K562 (cell line): Measurements from ENCODE around the gene KCNJ10. TPM values are rescaled to one million over a fixed set of nuclear protein-coding genes. Genes with fewer than 3 reads are reported as not detected.
A peak's percentile ranks its signal among the peaks of the same experiment; 100 is the strongest.

Experiments
- AFF1 ChIP-seq, 2 experiments: fragments of 450-650 bp; IDR thresholded peaks; 2 replicates each; pipeline ENCODE4 v1.6.1; 2018; ENCODE audit warnings: mild to moderate bottlenecking in 2 of 2, low read depth in 1 of 2; ENCODE audit not compliant: partially characterized antibody in 2 of 2
- BACH1 ChIP-seq: fragments of 200-800 bp; sonication (Bioruptor generic); IDR thresholded peaks from 2 replicates; pipeline ENCODE4 v1.6.1; 2016; ENCODE audit warnings: missing genetic modification characterization, missing compliant biosample characterization
- CBFB ChIP-seq: sonication (generic); formaldehyde crosslinking; IDR thresholded peaks from 2 replicates; pipeline ENCODE4 v1.4.0; 2020; ENCODE audit warnings: mild to moderate bottlenecking, missing genetic modification reagents
- CBX3 ChIP-seq, 2 experiments: IDR thresholded peaks; 1 replicate in 1 of 2; 2 replicates in 1 of 2; pipeline ENCODE4 v1.6.1; 2012; ENCODE audit warnings: inconsistent platforms in 2 of 2, low read length in 2 of 2, borderline replicate concordance in 1 of 2, control low read depth in 1 of 2
- CREBBP ChIP-seq: IDR thresholded peaks from one replicate; pipeline ENCODE4 v1.6.1; 2012; ENCODE audit warnings: low read depth, mild to moderate bottlenecking, control low read depth, inconsistent platforms, low read length
- DACH1 ChIP-seq: fragments of 450-650 bp; IDR thresholded peaks from 2 replicates; pipeline ENCODE4 v1.6.1; 2018; ENCODE audit not compliant: partially characterized antibody
- ESRRA ChIP-seq: fragments of 450-650 bp; IDR thresholded peaks from 2 replicates; pipeline ENCODE4 v1.6.1; 2014; ENCODE audit warnings: low read depth, mild to moderate bottlenecking, moderate library complexity, borderline replicate concordance
- GABPA ChIP-seq: fragments of 200-800 bp; sonication (Bioruptor generic); conservative IDR thresholded peaks from 2 replicates; pipeline ENCODE4 v1.6.1; 2016; ENCODE audit warnings: low read depth, missing genetic modification characterization, missing compliant biosample characterization
- ID3 ChIP-seq, 2 experiments: fragments of 250-450 bp in 1 of 2; fragments of 450-650 bp in 1 of 2; sonication (Bioruptor Pico) in 1 of 2; IDR thresholded peaks; 2 replicates each; pipeline versions ENCODE4 v1.6.1 to v1.8.0; 2016 to 2021; ENCODE audit warnings: mild to moderate bottlenecking in 2 of 2, moderate library complexity in 2 of 2, missing compliant biosample characterization in 1 of 2, missing genetic modification characterization in 1 of 2
- IRF1 ChIP-seq: sonication (generic); formaldehyde crosslinking; IDR thresholded peaks from 2 replicates; pipeline ENCODE4 v1.8.0; 2022; ENCODE audit warnings: missing genetic modification reagents, mild to moderate bottlenecking, borderline replicate concordance
- JUN ChIP-seq, 2 experiments: sonication (generic) in 1 of 2; formaldehyde crosslinking in 1 of 2; IDR thresholded peaks; 2 replicates each; pipeline versions ENCODE4 v1.6.1 to v1.8.0; 2012 to 2022; ENCODE audit warnings: borderline replicate concordance in 2 of 2, mild to moderate bottlenecking in 2 of 2, improper control_type of control experiment in 1 of 2, low read depth in 1 of 2, low read length in 1 of 2, missing genetic modification reagents in 1 of 2
- MAZ ChIP-seq, 2 experiments: fragments of 450-650 bp in 1 of 2; sonication (generic) in 1 of 2; formaldehyde crosslinking; IDR thresholded peaks in 1 of 2; conservative IDR thresholded peaks in 1 of 2; 2 replicates each; pipeline versions ENCODE4 v1.4.0 to v1.5.0; 2020; ENCODE audit warnings: mild to moderate bottlenecking in 1 of 2, missing genetic modification reagents in 1 of 2
- NCOR1 ChIP-seq: fragments of 450-650 bp; IDR thresholded peaks from 2 replicates; pipeline ENCODE4 v1.6.1; 2016; ENCODE audit warnings: mild to moderate bottlenecking, moderate library complexity
- NFIC ChIP-seq: fragments of 450-650 bp; IDR thresholded peaks from 2 replicates; pipeline ENCODE4 v1.6.1; 2017; ENCODE audit warnings: mild to moderate bottlenecking, inconsistent platforms
- SETDB1 ChIP-seq: IDR thresholded peaks from one replicate; pipeline ENCODE4 v1.6.1; 2012; ENCODE audit warnings: low read length, control low read depth, inconsistent platforms
- SOX6 ChIP-seq: fragments of 450-650 bp; IDR thresholded peaks from 2 replicates; pipeline ENCODE4 v1.6.1; 2014; ENCODE audit warnings: mild to moderate bottlenecking
- TCFL5 ChIP-seq: fragments of 250-450 bp; sonication (Bioruptor Pico); conservative IDR thresholded peaks from 2 replicates; pipeline ENCODE4 v1.6.1; 2021; ENCODE audit warnings: mild to moderate bottlenecking, moderate library complexity, matching md5 sums
- VEZF1 ChIP-seq: fragments of 200-800 bp; sonication (Bioruptor generic); IDR thresholded peaks from 2 replicates; pipeline ENCODE4 v1.6.1; 2017; ENCODE audit warnings: missing genetic modification characterization, missing compliant biosample characterization
- ZBTB17 ChIP-seq: fragments of 450-650 bp; formaldehyde crosslinking; IDR thresholded peaks from 2 replicates; pipeline ENCODE4 v1.4.0; 2020; ENCODE audit warnings: mild to moderate bottlenecking
- ZEB2 ChIP-seq: fragments of 450-650 bp; IDR thresholded peaks from 2 replicates; pipeline ENCODE4 v1.6.1; 2016
- ZNF764 ChIP-seq: fragments of 250-450 bp; sonication (Bioruptor Pico); IDR thresholded peaks from 2 replicates; pipeline ENCODE4 v1.4.0; 2020; ENCODE audit warnings: low read depth, mild to moderate bottlenecking, moderate library complexity
- polyA plus RNA-seq, 8 experiments: library from polyadenylated mRNA; depleted of rRNA in 4 of 8; stranded (reverse) in 5 of 8; unstranded in 3 of 8; fragments of >200 nt; fragmentation: Nextera tagmentation in 2 of 8; fragmentation: Illumina TruSeq in 1 of 8; extraction: Ambion mirVana in 2 of 8; extraction: Trizol in 1 of 8; gene quantifications; 2 replicates each; pipeline versions ENCODE4 v1.2.1 to v1.2.3, GENCODE V29; 2011 to 2014; ENCODE audit warnings: inconsistent platforms in 1 of 8, missing spikeins in 1 of 8
- total RNA-seq, 7 experiments: library from RNA; depleted of rRNA in 6 of 7; stranded (reverse); fragments of >200 nt in 6 of 7; fragmentation: Illumina TruSeq in 2 of 7; extraction: Trizol in 2 of 7; gene quantifications; 2 replicates each; pipeline versions ENCODE4 v1.2.1 to v1.2.3, GENCODE V29; 2011 to 2021; ENCODE audit warnings: low replicate concordance in 1 of 7

The KCNJ10 gene
- total and polyA plus RNA-seq, 9 of the 15 experiments (the other 6 are each of a cell fraction or from before 2014, with no cell fraction given): 0.06 to 0.11 TPM; not detected in 7

- TF ChIP-seq ZNF764 (CRISPR knock-in tag): no peak
- peak in 1 of 2 experiments; percentile 96; a peak in 2 of 3 replicates for TF ChIP-seq CBX3 (IDR thresholded peaks at IDR 0.05; ENCODE audit: borderline replicate concordance in 1 of 2, low read length in 2 of 2)
- TF ChIP-seq SOX6: peak; percentile 100
- TF ChIP-seq NCOR1: peak; percentile 98
- TF ChIP-seq VEZF1 (CRISPR knock-in tag): peak; percentile 93
- peak; percentile 99 for TF ChIP-seq DACH1
- peak; percentile 88; the same call in 1 of the 2 replicates for TF ChIP-seq ESRRA
- TF ChIP-seq CBFB (CRISPR knock-in tag): peak; percentile 99
- TF ChIP-seq GABPA (tag): peak; percentile 51; the same call in 1 of the 2 replicates
- TF ChIP-seq CREBBP: no peak
- TF ChIP-seq MAZ (CRISPR knock-in tag; conservative IDR thresholded peaks at IDR 0.05 in 1 of 2, IDR thresholded peaks at IDR 0.05 in 1 of 2): peak; percentile 75 to 85
- 0 out of 2 replicates have a peak, but pooled peaks have one; percentile 49 for TF ChIP-seq TCFL5 (CRISPR knock-in tag)
- no peak for TF ChIP-seq SETDB1
- no peak for TF ChIP-seq ID3 (CRISPR knock-in tag; IDR thresholded peaks at IDR 0.05)
- peak; percentile 91 for TF ChIP-seq ID3 (tag; IDR thresholded peaks at IDR 0.05)
- peak; percentile 29; the same call in 1 of the 2 replicates for TF ChIP-seq JUN (IDR thresholded peaks at IDR 0.05; ENCODE audit: borderline replicate concordance, low read depth, low read length)
- TF ChIP-seq JUN (CRISPR knock-in tag; IDR thresholded peaks at IDR 0.05; ENCODE audit: borderline replicate concordance): no peak
- peak; percentile 76; the same call in 1 of the 2 replicates for TF ChIP-seq ZBTB17 (CRISPR knock-in tag)
- peak in 1 of 2 experiments; percentile 92 for TF ChIP-seq AFF1 (IDR thresholded peaks at IDR 0.05; ENCODE audit: low read depth in 1 of 2, partially characterized antibody in 2 of 2)
- no peak for TF ChIP-seq IRF1
- peak; percentile 90 for TF ChIP-seq BACH1
- peak; percentile 97 for TF ChIP-seq NFIC
- peak; percentile 56 for TF ChIP-seq ZEB2
Observed at GRCh38 chr1:160046494-160047110, 23.4 kb downstream of the KCNJ10 start (continued).
